Measurements from ENCODE around the gene STIM1. TPM values are rescaled to one million over a fixed set of nuclear protein-coding genes. Genes with fewer than 3 reads are reported as not detected.
A peak's percentile ranks its signal among the peaks of the same experiment; 100 is the strongest.

STIM1 gene
- total RNA-seq, 1 donor from 2014 or later: 30.8 TPM

- DNase-seq: no peak
These were observed 64.8 kb downstream of the STIM1 start for GRCh38 chr11:3920148-3920852.

- DNase-seq: no peak
These were observed 66.6 kb downstream of the STIM1 start for GRCh38 chr11:3922056-3922455.

DNA sequence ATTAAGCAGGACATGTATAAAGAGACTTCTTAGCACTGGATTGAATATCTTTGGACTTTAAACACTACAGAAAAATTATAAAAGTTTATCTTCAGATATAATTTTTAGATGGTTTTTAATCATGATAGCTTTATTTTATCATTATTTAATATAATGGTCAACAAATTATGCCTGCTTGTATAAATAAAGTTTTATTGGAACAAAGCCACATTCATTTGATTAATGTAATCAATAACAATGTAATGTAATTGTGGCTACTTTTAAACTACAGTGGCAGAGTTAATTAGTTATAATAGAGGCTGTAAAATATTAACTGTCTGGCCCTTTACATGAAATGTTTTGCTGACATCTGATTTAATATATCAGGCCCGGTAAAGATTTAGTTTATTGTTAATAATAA, 70.0 kb downstream of the STIM1 start:
- no peak for DNase-seq

- no peak for DNase-seq
These were observed 71.1 kb downstream of the STIM1 start for GRCh38 chr11:3926458-3927095.

DNA sequence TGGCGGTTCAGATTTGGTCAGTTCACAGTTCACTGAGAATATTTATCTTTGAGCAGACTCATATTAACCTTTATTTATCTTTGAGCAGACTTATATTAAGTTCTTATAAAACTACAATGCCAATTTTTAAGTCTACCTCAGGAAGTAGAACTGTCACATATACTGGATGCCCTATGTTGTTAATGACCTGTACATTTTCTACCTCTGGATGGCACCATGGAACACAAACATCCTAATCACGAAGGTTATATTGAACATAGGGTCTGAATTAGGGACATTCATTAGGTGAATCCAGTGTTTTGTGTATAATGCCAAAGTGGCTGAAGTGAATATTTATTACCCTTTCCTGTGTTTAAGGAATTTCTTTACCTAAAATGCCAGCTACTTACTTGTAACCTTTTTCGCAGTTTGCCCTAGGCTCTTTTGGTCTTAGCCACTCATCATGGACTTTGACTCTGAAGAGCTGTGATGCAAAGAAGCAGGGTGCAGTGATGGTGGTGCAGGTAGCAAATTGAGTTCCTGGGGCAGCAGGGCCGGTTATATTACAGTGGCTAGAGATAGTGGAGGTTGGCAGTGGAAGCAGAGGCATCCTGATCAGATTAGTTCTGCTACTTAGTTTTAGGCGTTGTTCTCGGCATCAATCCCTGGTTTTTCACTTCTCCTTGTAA, 71.8 kb downstream of the STIM1 start:
- no peak for DNase-seq

GRCh38 chr11:3929232-3929631, 73.8 kb downstream of the STIM1 start:
- DNase-seq: no peak

GRCh38 chr11:3929649-3930048, 74.2 kb downstream of the STIM1 start:
- DNase-seq: no peak

DNA sequence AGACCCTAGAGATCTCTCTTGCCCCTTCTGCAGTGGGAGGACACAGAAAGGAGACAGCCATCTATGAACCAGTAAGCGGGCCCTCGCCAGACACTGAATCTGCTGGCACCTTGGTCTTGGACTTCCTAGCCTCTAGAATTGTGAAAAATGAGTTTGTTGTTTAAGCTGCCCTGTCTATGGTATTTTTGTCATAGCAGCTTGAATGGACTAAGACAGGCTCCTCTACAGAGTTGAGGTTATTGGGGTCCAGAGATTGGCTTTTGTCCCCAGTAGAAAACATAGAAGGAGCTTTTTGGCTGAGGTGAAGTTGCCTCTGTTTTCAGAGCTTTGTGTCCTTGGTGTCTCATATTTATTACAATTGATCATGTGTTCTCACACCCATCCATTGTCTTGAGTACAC, 77.2 kb downstream of the STIM1 start:
- DNase-seq: no peak

- no peak for DNase-seq
These were observed 77.7 kb downstream of the STIM1 start for GRCh38 chr11:3933165-3933628.

GRCh38 chr11:3934658-3935057, 79.2 kb downstream of the STIM1 start:
- DNase-seq: no peak

DNA sequence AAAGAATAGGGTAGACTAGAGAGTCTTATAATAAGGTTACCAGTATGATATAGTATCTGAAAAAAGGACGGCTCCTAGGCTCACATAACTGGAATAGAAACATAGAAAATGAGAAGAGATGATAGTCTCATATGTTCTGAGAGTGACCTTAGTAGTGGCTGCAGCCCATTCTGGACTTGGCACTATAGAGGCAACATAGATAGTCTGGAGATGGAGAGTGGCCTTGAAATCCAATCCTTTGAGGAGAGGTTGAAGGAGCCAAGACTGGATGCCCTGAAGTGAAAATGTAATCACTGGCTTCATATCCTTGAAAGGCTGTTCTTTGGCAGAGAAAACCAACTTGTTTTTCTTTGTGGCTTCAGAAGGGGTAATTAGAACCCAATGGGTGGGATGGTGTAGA, 81.1 kb downstream of the STIM1 start:
- no peak for DNase-seq

DNA sequence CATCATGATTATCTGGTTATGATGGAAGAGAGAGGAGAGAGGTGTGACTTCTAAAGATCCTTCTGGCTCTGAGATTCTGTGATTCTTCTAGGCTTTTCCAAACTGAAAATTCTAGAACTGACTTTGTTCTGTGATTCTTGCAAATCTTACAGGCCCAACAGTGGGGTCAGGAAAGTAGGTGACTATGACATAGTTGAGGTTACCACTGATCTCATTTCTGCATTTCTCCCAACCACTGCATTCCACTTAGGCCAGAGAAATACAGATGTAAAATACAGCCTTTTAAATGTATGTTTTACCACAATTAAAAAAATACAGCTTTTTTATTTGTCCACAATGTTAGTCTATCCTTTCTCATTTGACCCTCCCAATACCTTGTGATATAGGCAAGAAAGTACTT, 83.7 kb downstream of the STIM1 start:
- no peak for DNase-seq

DNA sequence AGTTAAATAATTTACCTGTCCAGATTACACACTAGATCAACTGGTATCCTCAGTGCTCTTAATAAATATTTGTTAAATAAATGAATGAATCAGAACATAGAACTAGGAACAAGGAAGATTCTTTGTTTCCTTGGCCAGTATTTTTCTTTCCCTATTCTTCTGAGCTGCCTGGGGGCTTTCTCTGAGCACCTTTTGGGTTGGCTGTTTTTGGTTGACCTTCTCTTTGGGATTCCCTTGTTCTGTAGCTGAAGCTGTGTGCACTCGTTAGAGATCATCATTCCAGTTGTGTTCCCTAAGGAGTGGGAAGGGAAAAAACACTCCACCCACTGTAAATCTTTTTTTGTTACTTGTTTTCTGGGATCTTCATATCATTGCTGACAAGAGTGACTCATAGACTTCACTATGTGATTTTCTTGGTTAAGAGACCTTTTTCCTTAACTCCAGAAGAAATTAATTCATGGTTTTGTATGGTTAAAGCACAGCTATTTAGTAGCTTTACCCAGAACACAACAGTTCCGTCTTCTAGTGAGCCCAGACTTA, 84.3 kb downstream of the STIM1 start:
- DNase-seq: peak; percentile 60

GRCh38 chr11:3942160-3942955, 86.9 kb downstream of the STIM1 start:
- no peak for DNase-seq

- no peak for DNase-seq
These were observed 87.6 kb downstream of the STIM1 start for GRCh38 chr11:3942956-3943497.

DNA sequence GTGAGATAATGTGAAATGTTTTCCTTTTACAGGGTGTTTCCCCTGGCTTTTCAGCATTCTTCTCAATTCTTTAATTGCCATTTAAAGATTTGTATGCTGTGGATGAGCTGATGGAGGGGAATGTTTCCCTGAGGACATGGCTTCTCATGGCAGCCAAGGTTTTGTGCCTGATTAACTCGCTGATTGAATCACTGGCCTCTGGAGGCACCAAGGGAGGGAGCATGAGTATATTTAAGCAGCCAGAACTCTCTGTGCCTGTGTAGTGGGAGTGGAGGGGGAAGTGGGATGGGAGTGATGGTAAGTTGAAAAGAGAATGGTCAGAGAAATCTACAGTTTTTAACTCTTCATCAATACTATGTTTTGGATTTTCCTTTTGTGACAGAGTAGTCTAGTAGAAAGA, 88.7 kb downstream of the STIM1 start:
- DNase-seq: peak; percentile 39

- no peak for DNase-seq
These were observed 91.1 kb downstream of the STIM1 start for GRCh38 chr11:3946455-3947017.

- peak; percentile 62 for DNase-seq
These were observed 91.6 kb downstream of the STIM1 start for GRCh38 chr11:3947061-3947460.

DNA sequence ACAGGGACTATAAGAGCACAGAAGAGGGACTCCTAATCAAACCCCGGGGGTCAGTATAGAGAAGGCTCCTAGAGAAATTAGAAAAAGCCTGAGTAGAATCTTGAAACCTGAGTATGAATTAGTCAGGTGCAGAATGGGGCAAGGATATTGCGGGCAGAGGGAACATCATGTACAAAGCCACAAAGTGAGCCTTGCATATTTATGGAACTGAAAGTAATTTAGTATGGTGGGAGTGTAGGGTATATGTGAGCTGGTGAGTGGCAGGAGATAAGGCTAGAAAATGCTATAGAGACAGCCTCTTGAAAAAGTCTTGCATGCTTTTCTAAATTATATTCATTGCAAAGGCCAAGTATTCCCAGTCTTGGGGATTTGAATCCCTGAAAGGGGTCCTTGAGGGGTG, 93.7 kb downstream of the STIM1 start:
- DNase-seq: no peak

DNA sequence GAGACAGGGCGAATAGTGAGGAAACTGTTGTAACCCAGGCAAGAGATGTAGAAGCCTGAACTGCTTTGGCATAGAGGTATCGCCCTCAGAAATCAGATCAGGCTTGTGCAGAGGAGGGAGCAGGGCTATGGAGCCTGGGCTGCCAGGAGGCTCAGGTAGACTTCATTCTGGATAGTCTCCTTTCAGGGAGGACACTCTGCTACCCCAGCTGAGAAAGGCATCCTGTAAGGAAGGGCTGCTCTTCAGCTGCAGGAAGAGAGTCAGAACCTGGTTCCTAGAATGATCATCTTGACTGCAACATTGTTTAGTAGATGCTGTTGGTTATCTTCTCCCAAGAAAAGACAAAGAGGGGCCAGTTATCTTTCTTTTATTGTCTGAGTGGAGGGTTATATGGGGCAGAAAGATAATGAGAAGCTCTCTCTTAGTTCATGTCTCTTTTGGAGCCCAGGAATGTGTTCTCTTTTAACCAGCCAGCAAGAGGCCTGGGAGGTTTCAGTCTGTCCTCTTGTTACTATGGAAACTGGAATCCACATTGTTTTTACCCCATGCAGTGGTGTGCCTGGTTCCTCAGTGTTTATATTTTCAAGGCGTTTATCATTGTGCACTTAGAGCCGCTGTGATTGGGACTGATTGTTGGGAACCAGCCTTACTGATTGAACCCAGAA, 95.7 kb downstream of the STIM1 start:
- no peak for DNase-seq

DNA sequence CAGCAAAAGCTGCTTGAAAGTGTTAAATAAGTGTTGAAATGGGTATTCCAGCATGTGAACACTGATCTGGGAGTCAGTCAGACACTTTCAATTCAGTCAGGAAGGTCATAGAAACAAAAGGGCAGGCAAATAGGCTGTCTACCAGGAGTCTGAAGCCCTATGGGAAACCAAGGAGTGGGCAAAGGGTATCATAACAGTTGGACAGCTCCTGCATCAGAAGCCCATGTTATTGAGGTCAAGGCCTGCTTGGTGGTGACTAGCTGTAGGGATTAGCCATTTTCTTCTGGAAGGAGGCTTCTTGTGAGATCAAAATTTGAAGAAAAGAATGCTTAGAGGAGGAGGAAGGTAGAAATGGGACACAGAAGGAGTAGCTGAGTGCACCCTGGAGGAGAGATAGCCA, 97.3 kb downstream of the STIM1 start:
- no peak for DNase-seq
